GM19193 (cell line): Measurements from ENCODE around the gene IFIH1.
A peak's percentile ranks its signal among the peaks of the same experiment; 100 is the strongest.

Source experiments
- POLR2A ChIP-seq: IDR thresholded peaks from 4 replicates; pipeline ENCODE4 v1.6.1; 2011; ENCODE audit not compliant: insufficient read depth, insufficient read length; ENCODE audit errors: extremely low read depth

The IFIH1 gene

DNA sequence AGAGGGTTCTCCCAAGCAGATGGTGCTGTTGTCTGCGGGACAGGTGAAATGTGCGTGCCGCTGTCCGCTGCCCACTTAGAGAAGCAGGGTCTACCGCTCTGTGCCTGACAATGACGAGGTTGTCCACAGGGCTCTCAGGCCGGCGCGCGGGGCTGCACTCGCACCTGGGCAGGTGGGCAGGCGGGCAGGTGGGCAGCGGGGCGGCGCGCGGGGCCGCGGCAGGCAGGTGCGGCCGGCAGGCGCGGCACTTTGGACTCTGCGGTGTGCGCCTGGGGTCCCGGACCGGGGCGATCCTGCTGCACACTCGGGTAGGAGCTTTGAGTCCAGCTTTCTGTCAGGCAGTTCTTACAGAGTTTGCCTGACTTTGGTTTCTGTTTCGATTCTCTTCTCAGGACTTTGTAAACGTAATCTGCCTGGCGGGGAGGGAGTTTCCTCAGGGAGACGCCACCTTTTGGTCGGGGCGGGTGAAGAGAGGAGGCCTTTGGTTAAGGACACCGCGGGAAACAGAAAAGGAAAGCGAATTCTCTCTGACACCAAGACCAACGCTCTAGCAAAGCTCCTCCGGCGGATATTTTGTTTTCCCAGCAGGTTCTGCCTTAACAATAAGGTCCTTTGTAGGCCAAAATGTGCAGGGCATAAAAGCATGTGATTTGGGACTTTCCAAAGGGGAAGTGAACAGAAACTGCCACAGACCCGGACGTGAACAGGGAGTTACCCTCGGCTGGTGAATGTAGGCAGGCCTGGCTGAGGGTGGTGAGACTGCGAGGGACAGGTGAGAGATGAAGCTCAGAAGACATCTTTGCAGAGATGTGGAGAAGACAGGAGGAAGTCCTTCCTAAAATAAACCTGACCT, at the start of gene IFIH1:
TSS of gene IFIH1 (minus strand) at position 357 of the 853 bp plus-strand sequence. CDS start 377 bp downstream, outside the sequence.
- TF ChIP-seq POLR2A = peak; percentile 62

DNA sequence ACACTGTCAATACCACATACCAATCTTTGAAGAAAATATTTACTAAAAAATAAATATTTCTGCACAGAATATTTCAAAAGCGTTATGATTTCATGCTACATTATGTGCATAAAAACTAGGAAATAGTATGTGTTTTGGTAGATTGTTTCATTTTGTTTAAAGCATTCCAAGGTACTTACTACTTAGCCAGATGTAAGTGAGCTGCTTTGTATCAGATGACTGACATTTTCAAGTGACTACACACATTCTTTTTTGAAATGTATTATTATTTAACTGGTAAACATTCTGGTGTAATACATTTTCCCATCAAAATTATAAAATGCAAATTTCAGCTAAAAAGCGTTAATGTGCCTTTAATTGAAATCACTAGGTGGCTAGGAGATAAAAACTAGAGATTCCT, 46.9 kb upstream of the IFIH1 start:
- TF ChIP-seq POLR2A = no peak

DNA sequence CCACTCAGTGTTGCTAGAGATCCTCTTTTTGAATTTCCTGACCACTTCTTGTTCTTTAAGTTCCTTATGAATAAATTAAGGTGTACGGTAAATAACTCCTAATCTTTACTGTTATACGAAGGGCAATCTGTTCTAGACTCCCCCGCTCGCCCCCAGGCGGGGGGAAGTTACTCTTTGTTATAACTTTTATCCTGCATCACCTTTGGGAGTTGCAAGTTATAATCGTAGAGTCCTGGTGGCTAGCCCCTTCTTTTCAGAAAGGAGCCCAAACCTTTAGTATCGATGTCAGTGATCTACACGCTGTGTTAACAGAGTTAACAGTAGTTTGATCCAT, 26.1 kb upstream of the IFIH1 start:
- no peak for TF ChIP-seq POLR2A

DNA sequence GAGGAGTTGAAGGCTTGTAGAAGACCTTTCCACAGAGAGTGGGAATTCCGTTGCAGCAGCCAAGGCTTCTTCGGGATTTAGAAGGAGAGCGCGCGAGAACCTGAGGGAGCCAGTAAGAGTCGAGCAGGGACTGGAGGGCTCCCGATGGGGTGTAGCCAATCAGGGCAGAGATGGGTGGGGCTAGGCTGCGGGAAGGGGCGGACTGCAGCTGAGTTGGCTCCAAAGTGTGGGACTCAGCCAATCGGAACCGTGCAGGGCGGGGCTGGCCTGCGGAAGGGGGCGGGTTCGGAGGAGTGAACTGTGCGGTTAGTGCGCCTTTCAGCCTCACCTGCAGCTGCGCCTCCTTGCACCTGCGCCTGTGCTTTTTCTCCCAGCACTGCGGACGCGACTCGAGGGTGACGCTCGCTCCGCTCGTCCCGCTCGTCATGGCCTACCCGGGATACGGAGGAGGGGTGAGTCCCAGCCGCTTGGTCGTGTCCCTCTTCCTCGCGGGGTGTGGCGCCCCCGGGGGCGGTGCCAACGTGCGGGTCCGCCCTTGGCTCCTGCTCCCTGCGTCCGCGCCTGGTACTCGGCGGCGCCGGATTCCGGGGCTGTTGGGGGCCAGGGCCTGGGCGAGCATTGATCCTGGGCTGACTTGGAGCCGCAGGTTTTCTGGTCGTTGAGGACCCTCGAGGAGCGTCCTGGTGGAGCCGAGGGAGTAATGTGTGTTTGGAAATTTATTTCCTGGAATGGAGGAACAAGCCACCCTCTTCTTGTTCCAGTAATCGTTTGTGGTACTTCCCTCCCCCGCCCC, 25.5 kb upstream of the IFIH1 start, which contains the start of gene GCA:
TSS of gene GCA (plus strand) at position 309 of the 793 bp plus-strand sequence. CDS start at position 426, 117 bp downstream.
- peak; percentile 75 for TF ChIP-seq POLR2A

DNA sequence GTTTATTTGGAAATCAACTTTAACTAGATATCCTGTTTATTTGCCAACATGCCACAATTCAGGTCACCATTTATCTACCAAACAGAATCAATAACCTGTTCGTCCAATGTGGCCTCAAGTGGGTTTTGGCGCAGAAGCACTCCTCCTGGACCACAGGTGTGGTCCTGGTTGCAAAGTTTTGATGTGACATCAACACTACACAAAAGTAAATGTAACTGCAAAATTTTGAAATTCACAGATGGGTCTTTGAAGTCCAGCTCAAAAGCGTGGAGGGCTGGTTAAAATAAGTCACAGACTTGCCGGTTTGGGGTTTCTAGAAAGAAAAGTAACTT, 25.0 kb upstream of the IFIH1 start:
- TF ChIP-seq POLR2A = no peak

DNA sequence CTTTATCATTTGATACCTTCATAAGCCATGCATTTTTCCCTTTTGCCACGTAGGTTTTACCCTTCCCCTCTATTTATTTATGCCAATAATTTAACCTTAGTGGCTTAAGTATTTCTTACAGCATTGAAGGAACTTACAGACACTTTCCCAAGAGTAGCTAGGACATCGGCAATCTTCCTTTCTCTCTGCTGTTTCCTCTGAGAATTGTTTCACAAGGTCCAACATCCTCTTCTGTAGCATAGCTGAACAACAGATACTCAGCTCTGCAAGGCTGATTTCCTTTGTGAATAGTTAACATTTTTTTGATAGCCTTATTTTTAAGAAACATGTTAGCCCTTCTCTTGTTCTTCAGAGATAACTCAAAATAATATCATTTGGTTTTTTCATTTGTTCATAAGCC, 24.4 kb upstream of the IFIH1 start:
- no peak for TF ChIP-seq POLR2A

DNA sequence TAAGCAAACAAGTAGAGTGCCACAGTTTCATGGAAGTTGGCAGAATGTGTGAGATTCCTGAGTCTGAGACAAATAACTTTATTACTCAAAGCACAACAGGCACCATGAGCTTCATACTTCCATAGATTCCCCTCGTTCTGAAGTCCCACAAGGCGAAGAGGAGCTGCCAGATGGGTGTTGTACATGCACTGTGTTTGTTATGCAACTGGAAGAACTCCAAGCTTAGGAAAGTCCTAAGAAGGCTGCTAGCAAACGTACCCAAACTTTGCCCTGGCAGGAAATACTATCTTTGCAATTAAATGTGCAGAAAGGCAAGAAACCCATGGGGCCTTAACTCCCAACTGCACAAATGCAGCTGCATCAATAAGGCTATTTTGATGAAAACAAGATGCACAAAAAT, 23.8 kb upstream of the IFIH1 start:
- TF ChIP-seq POLR2A = no peak

DNA sequence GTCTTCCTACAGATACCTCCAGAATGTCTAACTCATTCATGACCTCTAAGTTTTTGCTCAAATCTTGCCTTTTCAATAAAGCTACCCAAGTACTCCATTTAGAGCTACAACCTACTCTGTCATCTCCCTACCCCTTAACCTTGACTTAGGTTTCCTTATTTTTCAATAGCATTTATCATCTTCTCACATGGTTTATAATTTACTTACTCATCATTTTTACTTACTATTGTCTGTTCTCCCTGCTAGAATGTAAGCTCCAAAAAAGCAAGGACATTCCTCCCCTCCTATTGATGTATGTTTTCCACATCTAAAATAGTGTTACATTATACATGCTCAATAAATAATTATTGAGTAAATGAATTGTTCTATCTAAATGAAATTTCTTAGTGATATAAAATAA, 22.3 kb upstream of the IFIH1 start:
- no peak for TF ChIP-seq POLR2A

DNA sequence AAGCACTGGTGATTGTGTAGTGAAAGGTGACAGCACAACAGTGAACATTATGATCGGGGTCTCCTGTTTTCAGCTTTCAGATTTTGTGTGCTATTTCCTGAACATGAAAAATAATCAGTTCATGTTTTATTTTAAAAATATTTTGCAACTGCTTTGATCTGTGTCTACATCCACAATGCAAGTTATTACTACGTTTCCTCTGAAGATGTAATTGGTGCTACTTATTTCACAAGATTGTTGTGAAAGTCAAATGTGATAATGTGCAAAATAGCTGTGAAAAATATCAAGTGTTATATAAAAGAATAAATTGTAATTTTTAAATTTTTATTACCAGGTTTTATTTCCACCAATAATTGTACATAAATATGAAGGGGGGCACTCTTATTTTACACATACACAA, 19.4 kb upstream of the IFIH1 start:
- TF ChIP-seq POLR2A = no peak

DNA sequence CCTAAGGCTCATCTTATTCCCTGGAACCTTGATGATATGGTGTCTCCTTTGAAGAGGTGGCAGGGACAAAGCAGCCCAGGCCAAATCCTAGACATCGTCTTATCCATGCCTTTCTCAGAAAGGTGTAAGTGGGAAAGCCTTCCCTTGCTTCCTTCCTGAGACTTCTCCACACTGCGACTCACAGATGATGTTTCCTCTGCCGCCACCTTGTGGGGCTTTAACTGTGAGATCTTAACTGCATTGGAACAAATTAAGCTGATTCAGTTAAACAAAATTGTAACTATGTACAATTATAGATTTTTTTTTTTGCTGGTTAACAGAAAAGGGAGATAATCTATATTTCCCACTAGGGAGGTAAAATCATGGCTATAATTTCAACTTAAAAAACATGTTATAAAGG, 15.5 kb upstream of the IFIH1 start:
- TF ChIP-seq POLR2A = no peak

DNA sequence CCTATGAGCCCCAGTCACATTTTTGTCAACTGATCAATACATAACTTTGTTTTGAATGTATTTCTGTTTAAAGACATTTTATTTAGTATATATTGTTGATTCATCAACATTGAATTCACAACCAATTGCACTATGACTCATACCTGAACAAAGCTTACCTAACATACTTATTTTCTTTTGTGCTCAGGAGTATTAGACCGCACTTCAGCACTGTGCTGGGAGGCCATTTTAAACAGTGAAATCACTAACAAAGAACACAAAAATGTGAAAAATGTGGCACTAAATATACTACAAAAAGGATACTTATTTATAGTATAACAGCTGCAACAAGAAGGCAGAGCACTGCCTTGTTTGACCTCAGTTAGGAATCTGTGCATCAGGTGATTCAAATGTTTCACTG, 12.4 kb upstream of the IFIH1 start:
- no peak for TF ChIP-seq POLR2A

DNA sequence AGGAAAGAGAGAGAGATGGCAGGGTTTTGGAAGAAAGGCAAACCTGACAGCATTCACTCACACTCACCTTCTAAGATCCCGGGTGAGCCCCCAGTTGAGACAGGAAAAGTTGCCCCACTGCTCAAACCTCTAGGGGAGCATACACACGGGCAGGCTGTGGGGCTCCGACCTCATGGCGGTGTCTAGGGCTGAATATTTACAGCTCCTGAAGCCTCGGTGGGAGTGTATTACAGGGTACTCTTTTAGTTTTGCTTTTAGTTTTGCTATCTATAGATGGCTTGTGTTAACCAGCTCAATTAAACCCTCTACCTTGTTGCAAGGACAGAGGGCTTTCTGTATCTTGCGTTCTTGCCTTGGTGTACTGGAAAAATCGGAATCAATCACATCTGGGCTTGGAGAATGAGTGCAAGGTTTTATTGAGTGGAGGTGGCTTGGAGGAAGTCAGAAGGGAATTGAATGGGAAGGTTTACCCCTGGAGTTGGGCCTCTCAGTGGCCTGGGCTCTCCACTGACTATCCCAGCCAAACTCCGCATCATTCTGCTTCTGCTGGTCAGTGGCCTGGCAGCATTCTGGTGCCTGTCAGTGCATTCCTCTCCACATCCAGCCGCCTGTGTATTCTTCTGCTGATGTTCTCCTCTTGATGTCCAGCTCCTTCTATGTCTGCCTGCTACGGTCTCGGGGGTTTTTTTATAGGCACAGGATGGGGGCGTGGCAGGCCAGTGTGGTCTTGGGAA, 10.1 kb upstream of the IFIH1 start:
- TF ChIP-seq POLR2A = no peak

DNA sequence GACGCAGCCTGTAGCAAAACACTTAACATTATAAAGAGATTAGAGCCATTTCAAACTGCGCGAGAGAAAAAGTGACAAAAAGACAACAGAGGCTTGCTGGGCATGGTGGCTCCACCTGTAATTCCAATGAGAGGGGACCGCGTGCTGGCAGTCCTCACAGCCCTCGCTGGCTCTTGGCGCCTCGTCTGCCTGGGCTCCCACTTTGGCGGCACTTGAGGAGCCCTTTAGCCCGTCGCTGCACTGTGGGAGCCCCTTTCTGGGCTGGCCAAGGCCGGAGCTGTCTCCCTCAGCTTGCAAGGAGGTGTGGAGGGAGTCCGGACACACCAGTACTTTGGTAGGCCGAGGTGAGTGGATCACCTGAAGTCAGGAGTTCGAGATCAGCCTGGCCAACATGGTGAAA, 9.3 kb upstream of the IFIH1 start:
- TF ChIP-seq POLR2A = no peak

DNA sequence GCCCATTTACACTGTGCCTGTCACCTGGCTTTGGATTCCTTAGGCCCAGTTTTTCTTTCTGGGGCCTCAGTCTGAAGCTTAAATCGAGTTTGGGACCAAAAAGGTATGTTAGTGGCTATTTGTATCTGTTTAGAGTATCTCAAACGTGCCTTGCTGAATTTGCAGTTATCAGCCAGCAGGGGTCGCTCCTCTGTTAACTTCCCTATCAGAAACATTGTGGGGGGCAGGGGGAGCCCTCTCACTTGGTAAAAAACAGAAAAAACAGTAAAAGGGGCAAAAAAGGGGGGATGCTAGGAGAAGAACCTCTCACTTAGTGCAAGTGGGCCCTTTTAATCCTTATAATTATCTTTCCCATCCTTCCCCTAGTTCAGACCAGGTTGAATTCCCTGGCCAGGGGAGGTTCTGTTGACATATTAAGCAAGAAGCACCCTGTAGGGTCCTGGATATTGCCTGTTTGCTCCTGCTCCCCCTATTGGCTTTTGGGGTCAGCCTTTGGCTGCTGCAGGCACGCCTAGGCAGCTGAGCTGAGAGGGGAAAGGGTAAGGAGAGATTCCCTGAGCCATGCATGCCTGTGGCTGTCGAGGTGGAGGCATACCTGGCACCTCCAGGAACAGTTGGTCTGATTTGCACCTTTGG, 8.8 kb upstream of the IFIH1 start:
- no peak for TF ChIP-seq POLR2A

DNA sequence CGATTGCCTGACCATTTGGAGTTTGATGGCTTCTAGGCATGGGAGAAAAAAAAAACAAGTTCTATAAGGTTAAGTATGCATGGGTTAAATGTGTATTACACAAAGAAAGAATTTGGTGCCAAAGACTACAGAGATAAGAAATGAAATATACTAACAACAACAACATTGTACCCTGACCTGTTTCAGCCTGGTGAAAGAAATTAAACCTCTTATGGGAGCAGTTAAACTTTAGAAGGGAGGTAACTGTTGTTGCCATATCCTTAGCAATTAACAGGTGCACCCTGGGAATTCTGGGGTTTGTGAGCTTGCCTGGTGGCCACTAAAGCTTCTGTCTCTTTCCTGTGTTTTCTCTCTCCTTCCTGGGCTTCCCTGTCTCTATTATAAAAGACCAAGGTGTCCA, 6.5 kb upstream of the IFIH1 start:
- TF ChIP-seq POLR2A = no peak

DNA sequence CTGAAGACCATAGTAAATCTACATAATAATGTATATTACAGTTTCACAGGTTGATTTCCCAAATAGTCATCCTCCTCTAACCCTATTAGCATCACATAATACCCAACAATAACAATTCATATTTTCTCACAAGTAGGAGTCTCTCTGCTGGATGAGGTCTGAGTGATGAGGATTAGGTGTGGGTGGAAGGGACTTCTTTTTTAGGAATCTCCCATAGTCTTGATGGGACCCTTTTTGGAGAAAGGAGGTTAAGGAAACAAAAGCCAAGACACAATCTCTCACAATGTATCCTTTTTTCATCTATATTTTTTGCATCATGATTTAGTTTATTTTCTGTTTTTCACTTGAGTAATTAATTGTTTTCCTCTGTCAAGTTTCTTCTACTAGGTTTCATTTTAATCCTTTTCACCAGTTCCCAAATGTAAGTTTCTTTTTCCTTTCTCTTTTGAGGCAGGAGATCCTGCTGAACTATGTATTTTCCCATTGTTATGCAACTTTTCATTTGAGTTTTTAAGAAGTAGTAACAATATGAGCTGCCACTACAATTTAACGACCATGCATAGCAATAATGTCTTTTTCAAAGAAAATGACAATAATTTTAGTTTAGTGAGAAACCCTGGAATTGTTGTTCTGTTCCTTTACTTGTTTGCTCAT, 2.5 kb upstream of the IFIH1 start:
- no peak for TF ChIP-seq POLR2A
